ENCODE results near the gene GALNT11.

The GALNT11 gene

DNA sequence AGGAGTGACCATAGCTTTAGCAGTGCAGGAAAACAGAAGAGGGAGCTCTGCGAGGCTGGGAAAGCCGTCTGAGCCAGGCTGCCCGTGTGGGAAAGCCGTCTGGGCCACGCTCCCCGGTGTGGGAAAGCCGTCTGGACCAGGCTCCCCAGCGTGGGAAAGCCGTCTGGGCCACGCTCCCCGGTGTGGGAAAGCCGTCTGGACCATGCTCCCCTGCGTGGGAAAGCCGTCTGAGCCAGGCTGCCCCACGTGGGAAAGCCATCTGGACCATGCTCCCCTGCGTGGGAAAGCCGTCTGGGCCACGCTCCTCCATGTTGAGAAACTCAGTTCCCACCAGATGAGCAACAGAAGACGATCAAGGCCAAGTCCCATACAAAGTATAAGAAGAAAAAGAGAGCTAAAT, 101.8 kb downstream of the GALNT11 start:
- Histone ChIP-seq H3K9ac (no peak overlapping the region), H3K27me3 (no peaks in the 10 kb centered on the region), H3K36me3 (peaks cover 96% of the 10 kb centered on the region), H3K27ac (no peak overlapping the region), H4K20me1 (no peaks in the 10 kb centered on the region), H3K4me2 (no peak overlapping the region), H3K4me3 (no peak overlapping the region), H3K9me3 (peaks cover 34% of the 10 kb centered on the region), H3K4me1 (no peaks in the 10 kb centered on the region)
- no peak for TF ChIP-seq Cebpa-rat (IDR thresholded peaks at IDR 0.05)

DNA sequence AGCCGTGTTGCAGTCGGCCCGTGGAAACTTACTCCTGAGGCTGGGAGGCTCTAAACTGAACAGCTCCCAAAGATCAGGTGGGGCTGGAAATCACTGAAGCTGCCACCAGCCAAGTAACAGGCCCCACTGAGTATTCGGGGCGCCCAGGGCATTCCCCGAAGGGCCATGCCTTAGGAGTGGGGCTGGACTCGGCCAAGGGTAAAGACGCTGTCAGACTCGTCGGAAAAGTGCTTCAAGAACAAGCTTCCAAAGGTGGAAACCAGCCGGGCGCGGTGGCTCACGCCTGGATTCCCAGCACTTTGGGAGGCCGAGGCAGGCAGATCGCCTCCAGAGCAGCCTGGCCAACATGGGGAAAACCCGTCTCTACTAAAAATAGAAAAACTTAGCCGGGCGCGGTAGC, 102.8 kb downstream of the GALNT11 start:
- H3K9me3 ChIP-seq: peaks cover 34% of the 10 kb centered on the region
- peaks cover 97% of the 10 kb centered on the region for H3K36me3 ChIP-seq
- no peak overlapping the region for H3K4me3 ChIP-seq
- no peak overlapping the region for H3K27ac ChIP-seq
- H3K9ac ChIP-seq: no peak overlapping the region
- no peak overlapping the region for H3K4me2 ChIP-seq
- no peaks in the 10 kb centered on the region for H3K27me3 ChIP-seq
- TF ChIP-seq Cebpa-rat (IDR thresholded peaks at IDR 0.05): no peak
- H4K20me1 ChIP-seq: no peaks in the 10 kb centered on the region
- no peaks in the 10 kb centered on the region for H3K4me1 ChIP-seq

DNA sequence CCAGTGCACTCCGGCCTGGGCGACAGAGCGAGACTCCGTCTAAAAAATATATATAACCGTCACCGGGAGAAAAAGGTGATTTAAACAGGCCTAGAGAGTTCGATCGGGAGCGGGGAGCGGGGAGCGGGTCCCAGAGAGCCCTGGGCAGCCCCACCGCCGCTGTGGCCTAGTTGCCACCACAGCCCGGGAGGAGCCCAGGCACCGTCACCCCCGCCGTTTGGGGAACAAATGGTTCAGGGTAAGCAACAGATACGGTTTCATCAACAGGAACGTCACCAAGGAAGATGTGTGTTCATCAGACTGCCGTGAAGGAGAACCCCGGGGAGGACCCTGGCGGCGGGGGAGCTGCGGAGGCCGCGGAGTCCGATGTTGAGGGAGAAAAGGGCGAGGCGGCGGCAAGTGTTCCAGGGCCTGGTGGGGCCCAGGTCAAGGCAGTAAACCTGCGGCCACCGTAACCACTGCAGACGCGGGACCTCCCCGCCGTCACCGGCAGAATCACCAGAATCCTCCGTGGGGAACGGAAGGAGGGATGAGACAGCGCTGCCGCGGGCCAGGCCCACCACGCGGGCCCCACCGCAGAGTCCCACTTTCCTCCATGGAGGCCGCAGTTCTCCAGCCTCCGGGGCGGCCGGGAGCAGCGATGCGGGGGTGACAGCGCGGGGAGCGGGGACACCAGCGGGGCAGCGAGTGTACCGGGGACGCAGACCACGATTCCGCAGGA, 103.4 kb downstream of the GALNT11 start:
- H3K4me2 ChIP-seq: no peak overlapping the region
- no peak overlapping the region for H3K4me3 ChIP-seq
- peaks cover 34% of the 10 kb centered on the region for H3K9me3 ChIP-seq
- peaks cover 97% of the 10 kb centered on the region for H3K36me3 ChIP-seq
- no peak overlapping the region for H3K27ac ChIP-seq
- H3K4me1 ChIP-seq: no peaks in the 10 kb centered on the region
- no peak for TF ChIP-seq Cebpa-rat (IDR thresholded peaks at IDR 0.05)
- H3K9ac ChIP-seq: no peak overlapping the region
- H3K27me3 ChIP-seq: no peaks in the 10 kb centered on the region
- no peaks in the 10 kb centered on the region for H4K20me1 ChIP-seq

DNA sequence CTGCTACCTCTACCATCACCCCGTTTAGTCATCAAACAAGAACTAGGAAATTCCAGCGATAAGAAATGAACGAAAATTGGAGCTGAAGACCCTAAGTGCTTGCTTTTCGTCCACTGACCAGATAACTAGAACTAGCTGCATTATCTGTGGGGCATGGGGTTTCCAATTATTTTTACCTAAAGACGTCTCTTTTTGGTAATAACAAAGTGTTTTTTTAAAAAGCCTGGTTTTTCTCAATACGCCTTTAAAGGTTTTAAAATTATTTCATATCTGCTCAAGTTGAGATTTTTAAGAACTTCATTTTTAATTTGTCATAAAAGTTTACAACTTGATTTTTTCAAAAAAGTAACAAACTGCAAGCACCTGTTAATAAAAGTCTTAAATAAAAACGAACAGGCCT, 104.2 kb downstream of the GALNT11 start:
- no peak overlapping the region for H3K4me3 ChIP-seq
- H3K36me3 ChIP-seq: peaks cover 93% of the 10 kb centered on the region
- no peaks in the 10 kb centered on the region for H4K20me1 ChIP-seq
- no peaks in the 10 kb centered on the region for H3K27me3 ChIP-seq
- H3K4me1 ChIP-seq: no peaks in the 10 kb centered on the region
- H3K27ac ChIP-seq: no peak overlapping the region
- peaks cover 27% of the 10 kb centered on the region for H3K9me3 ChIP-seq
- no peak for TF ChIP-seq Cebpa-rat (IDR thresholded peaks at IDR 0.05)
- no peak overlapping the region for H3K4me2 ChIP-seq
- no peak overlapping the region for H3K9ac ChIP-seq

DNA sequence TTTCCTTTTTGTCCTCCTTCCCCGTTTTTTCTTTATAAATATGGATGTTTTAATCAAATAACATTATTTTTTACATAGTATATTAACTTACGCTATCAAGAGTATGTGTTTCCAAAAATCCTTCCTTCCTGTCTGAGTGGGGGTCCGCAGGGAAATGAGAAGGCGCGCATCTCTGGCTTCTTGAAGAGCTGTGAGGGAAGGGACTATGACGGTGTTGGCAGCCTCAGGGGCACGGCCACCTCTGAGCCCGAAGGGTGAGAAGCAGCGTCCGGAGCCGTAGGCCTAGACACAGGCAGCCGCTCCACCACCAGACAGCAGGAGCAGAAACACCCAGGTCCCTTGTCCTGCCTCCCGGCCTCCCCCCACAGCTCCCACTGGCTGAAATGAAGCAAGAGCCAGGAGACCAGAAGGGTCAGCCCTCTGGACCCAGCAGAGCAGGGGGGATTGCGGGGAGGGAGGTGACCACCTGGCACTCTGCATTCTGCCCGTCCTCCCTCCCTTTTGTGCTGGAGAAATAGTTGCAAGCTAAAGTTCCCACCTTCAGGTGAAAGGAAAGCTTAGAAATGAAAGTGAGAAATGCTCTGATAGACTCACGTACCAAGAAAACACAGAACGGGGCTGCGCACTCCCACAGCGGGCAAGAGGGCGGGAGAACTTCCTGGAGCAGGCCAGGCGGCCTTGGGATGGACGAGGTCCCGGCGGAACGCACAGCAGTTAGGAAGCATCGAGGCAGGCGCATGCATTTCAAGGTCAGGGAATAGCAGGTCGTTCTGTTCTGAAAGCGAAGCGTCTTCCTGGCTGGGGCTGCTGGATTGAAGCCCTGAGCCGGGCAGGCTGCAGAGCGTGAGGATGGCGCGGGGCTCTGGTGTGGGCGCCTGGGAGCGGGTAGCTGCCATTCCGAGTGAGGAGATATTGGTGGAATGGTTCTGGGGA, 105.5 kb downstream of the GALNT11 start:
- Histone ChIP-seq H4K20me1 (no peaks in the 10 kb centered on the region), H3K27me3 (no peaks in the 10 kb centered on the region), H3K27ac (no peak overlapping the region), H3K4me1 (no peaks in the 10 kb centered on the region), H3K4me2 (no peak overlapping the region), H3K36me3 (peaks cover 86% of the 10 kb centered on the region), H3K4me3 (no peak overlapping the region), H3K9ac (no peak overlapping the region), H3K9me3 (peaks cover 16% of the 10 kb centered on the region)
- TF ChIP-seq Cebpa-rat (IDR thresholded peaks at IDR 0.05): no peak

DNA sequence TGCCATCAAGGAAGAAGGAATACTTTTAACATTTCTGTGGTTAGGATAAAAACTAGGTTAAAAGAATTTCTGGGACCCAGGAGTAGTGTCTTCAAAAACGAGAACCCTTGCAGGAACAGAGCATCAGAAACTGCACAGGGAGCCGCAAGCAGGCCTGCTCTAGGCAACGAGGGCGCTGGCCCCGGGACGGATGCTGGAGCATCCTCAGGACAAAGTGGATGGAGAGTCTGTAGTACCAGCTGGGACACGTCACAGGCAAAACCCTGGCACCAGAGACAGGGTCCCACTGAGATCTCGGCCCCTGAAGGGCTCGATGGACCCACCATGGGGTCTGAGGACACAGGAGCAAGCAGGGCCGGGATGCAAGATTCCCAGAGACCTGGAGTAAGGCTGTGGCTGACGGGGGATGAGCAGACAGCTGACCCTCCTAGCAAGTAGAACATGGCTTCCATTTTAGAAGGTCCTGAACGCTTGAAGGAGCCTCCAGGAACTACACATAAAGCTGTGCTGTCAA, 106.6 kb downstream of the GALNT11 start:
- no peak for TF ChIP-seq Cebpa-rat (IDR thresholded peaks at IDR 0.05)
- Histone ChIP-seq H3K27me3 (no peaks in the 10 kb centered on the region), H3K4me2 (no peak overlapping the region), H3K4me3 (no peak overlapping the region), H3K36me3 (peaks cover 89% of the 10 kb centered on the region), H3K4me1 (no peaks in the 10 kb centered on the region), H4K20me1 (no peaks in the 10 kb centered on the region), H3K9ac (no peak overlapping the region), H3K27ac (no peak overlapping the region), H3K9me3 (peaks cover 14% of the 10 kb centered on the region)

DNA sequence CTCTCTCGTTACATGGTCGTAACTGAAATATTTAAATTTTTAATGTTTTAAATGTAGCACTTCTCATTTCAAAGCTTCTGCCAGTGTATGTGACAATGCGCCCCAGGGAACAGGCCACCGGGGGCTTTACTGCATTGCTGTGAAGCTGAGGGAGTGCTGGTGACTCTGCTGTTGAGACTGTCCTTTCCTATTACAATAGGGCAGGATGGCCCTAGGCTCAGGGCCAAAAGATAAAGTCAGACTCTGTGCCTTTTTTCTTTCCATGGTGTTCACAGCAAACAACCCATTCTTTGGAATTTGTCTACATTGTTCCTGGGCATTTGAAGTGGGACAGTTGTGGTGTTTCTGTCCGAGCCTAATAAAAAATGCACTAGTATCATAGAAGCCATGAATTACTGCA, 107.3 kb downstream of the GALNT11 start:
- H3K9ac ChIP-seq: no peak overlapping the region
- H3K4me1 ChIP-seq: no peaks in the 10 kb centered on the region
- no peak overlapping the region for H3K4me3 ChIP-seq
- TF ChIP-seq Cebpa-rat (IDR thresholded peaks at IDR 0.05): no peak
- H4K20me1 ChIP-seq: no peaks in the 10 kb centered on the region
- peaks cover 89% of the 10 kb centered on the region for H3K36me3 ChIP-seq
- H3K4me2 ChIP-seq: no peak overlapping the region
- H3K27ac ChIP-seq: no peak overlapping the region
- peaks cover 14% of the 10 kb centered on the region for H3K9me3 ChIP-seq
- no peaks in the 10 kb centered on the region for H3K27me3 ChIP-seq

DNA sequence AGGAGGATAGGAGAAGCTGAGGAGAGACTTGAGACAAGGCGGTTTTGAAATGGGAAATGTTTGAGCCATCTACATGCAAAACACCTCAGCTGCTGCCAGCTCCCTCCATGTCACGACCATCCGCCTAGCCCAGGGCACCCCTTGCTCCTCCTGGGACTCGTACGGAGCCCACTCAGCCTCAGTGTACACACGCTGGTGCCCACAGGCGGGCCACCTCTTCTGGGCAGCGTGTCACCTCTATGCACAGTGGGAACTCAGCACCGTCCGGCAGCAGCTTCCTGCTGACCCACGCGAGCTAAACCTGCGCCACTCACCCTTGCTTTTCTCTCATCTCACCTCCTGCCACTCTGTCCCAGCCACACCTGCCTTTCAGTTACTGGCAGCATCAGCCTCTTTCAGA, 108.3 kb downstream of the GALNT11 start:
- no peak overlapping the region for H3K4me2 ChIP-seq
- H3K4me1 ChIP-seq: no peaks in the 10 kb centered on the region
- H3K36me3 ChIP-seq: peaks cover 89% of the 10 kb centered on the region
- peaks cover 8% of the 10 kb centered on the region for H3K9me3 ChIP-seq
- no peak overlapping the region for H3K4me3 ChIP-seq
- H4K20me1 ChIP-seq: no peaks in the 10 kb centered on the region
- no peak for TF ChIP-seq Cebpa-rat (IDR thresholded peaks at IDR 0.05)
- no peaks in the 10 kb centered on the region for H3K27me3 ChIP-seq
- H3K9ac ChIP-seq: no peak overlapping the region
- H3K27ac ChIP-seq: no peak overlapping the region

DNA sequence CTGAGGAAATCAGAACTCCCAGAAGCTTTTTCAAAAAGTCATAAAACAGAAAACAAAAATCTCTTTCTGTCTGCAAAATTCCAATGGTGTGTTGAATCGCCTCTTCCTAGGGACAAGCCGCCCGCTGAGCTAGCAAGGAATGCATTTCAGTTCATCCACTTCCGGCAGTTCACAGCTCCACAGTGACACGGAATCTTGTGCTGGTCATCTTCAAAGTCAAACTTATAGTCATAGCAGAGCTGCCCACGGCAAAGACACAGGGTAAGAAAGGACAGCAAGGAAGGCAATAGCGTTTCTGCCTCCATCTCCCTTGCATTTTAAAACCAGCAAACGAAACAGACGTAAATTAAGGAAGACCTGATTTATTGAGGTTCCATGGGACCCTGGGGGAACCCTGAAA, 111.2 kb downstream of the GALNT11 start:
- Histone ChIP-seq H3K36me3 (peaks cover 89% of the 10 kb centered on the region), H3K27ac (no peak overlapping the region), H3K4me2 (no peak overlapping the region), H3K4me3 (no peak overlapping the region), H3K27me3 (no peaks in the 10 kb centered on the region), H3K4me1 (no peaks in the 10 kb centered on the region), H3K9me3 (no peaks in the 10 kb centered on the region), H4K20me1 (no peaks in the 10 kb centered on the region), H3K9ac (no peak overlapping the region)
- no peak for TF ChIP-seq Cebpa-rat (IDR thresholded peaks at IDR 0.05)

DNA sequence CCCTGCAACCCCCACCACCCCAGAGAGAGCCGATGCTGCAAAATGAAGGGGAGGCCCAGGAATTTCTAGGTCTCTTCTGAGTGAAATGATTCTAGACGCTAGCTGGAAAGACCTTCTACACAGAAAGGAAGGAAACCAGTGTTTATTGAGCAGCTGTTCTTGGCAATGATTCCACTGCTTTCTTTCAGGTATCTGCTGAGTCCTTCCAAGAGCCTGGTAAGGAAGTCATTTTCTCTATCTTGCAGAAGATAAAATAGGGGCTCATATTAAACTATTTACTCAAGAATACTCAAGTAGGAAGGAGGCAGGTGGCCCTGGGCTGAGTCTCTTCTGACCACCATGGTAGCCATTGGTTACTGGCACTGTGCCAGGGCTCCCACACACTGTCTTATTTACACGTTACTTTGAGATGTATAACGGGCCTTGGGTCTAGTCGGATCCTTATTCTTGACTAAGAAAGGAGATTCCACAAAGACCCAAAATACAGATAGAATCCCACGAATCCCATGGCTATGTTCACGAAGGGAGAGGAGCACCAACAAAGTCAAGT, 112.1 kb downstream of the GALNT11 start:
- Histone ChIP-seq H3K4me1 (no peaks in the 10 kb centered on the region), H3K4me2 (no peak overlapping the region), H3K27ac (no peak overlapping the region), H4K20me1 (no peaks in the 10 kb centered on the region), H3K36me3 (peaks cover 89% of the 10 kb centered on the region), H3K4me3 (no peak overlapping the region), H3K27me3 (no peaks in the 10 kb centered on the region), H3K9ac (no peak overlapping the region), H3K9me3 (no peaks in the 10 kb centered on the region)
- TF ChIP-seq Cebpa-rat (IDR thresholded peaks at IDR 0.05): no peak
